IMR-90 (cell line): ENCODE results near the gene MBOAT2. TPM values are rescaled to one million over a fixed set of nuclear protein-coding genes. Genes with fewer than 3 reads are reported as not detected.

Experiments used
- ATAC-seq: fragments of 200-7000 bp; cut with Tn5 transposase; 2 replicates; pipeline ENCODE4 v1.9.1; 2020; ENCODE audit warnings: low read depth, mild to moderate bottlenecking, moderate library complexity
- BruUV-seq: library from RNA; stranded (reverse); fragments of 400-500 nt; replicated peaks from 2 replicates; lab custom pipeline; 2021; lab: Mats Ljungman, UMichigan
- CTCF ChIA-PET: fragments of 300-600 bp; formaldehyde crosslinking; extraction: SDS; loops from one replicate; lab custom pipeline; 2021; ENCODE audit warnings: antibody characterized with exemption; lab: Yijun Ruan, JAX
- POLR2A ChIA-PET: fragments of 300-600 bp; sonication (Branson Sonifier 250); formaldehyde crosslinking; loops from one replicate; lab custom pipeline; 2022; ENCODE audit warnings: antibody characterized with exemption; ENCODE audit not compliant: unreplicated experiment; lab: Charles Lee
- DNase-seq: peaks from one replicate; pipeline ENCODE4 v3.0.0; 2013
- H2AFZ ChIP-seq: replicated peaks from 2 replicates; pipeline ENCODE3; 2013; ENCODE audit warnings: low read length, mild to moderate bottlenecking; ENCODE audit not compliant: poor library complexity
- H2AK5ac ChIP-seq: 2 replicates; pipeline ENCODE4 v1.6.1; 2013; ENCODE audit warnings: low read depth, low read length, inconsistent platforms
- H2AK9ac ChIP-seq: replicated peaks from 2 replicates; pipeline ENCODE3; 2013; ENCODE audit warnings: mild to moderate bottlenecking, low read depth, low read length, moderate library complexity; ENCODE audit not compliant: poor library complexity
- H2BK120ac ChIP-seq: 2 replicates; pipeline ENCODE4 v1.6.1; 2013; ENCODE audit warnings: low read depth, low read length, inconsistent platforms
- H2BK15ac ChIP-seq: 3 replicates; pipeline ENCODE4 v1.6.1; 2013; ENCODE audit warnings: low read depth, low read length, inconsistent platforms
- H2BK20ac ChIP-seq: 2 replicates; pipeline ENCODE4 v1.6.1; 2013; ENCODE audit warnings: low read depth, mild to moderate bottlenecking, inconsistent platforms, low read length, moderate library complexity
- H2BK5ac ChIP-seq: 2 replicates; pipeline ENCODE4 v1.6.1; 2013; ENCODE audit warnings: mild to moderate bottlenecking, low read depth, low read length, inconsistent platforms; ENCODE audit not compliant: poor library complexity, severe bottlenecking
- H3K14ac ChIP-seq: replicated peaks from 2 replicates; pipeline ENCODE4 v1.6.1; 2013; ENCODE audit warnings: low read depth, low read length, inconsistent platforms
- H3K18ac ChIP-seq: 2 replicates; pipeline ENCODE4 v1.6.1; 2013; ENCODE audit warnings: low read depth, low read length, control low read depth
- H3K23ac ChIP-seq: 2 replicates; pipeline ENCODE4 v1.6.1; 2013; ENCODE audit warnings: low read depth, low read length, inconsistent platforms
- H3K27ac ChIP-seq: 2 replicates; pipeline ENCODE4 v1.5.1; 2013; ENCODE audit warnings: mild to moderate bottlenecking, control low read depth, low read length; ENCODE audit not compliant: insufficient read depth
- H3K27me3 ChIP-seq: 2 replicates; pipeline ENCODE4 v1.6.1; 2013; ENCODE audit warnings: low read length; ENCODE audit not compliant: control insufficient read depth, insufficient read depth
- H3K36me3 ChIP-seq: 2 replicates; pipeline ENCODE4 v1.6.1; 2013; ENCODE audit warnings: low read length, mixed read lengths; ENCODE audit not compliant: control insufficient read depth, insufficient read depth
- H3K4ac ChIP-seq: 2 replicates; pipeline ENCODE4 v1.6.1; 2013; ENCODE audit warnings: low read depth, low read length, inconsistent platforms
- H3K4me1 ChIP-seq: 2 replicates; pipeline ENCODE4 v1.6.1; 2013; ENCODE audit warnings: low read length, mixed read lengths; ENCODE audit not compliant: control insufficient read depth, insufficient read depth
- H3K4me2 ChIP-seq: 2 replicates; pipeline ENCODE4 v1.6.1; 2013; ENCODE audit warnings: low read depth, mild to moderate bottlenecking, control low read depth, low read length, moderate library complexity
- H3K4me3 ChIP-seq: 2 replicates; pipeline ENCODE4 v1.5.1; 2013; ENCODE audit warnings: low read depth, mild to moderate bottlenecking, control low read depth, low read length, moderate library complexity; ENCODE audit not compliant: insufficient read depth
- H3K56ac ChIP-seq: 2 replicates; pipeline ENCODE4 v1.6.1; 2013; ENCODE audit warnings: low read length, inconsistent platforms; ENCODE audit not compliant: insufficient read depth; ENCODE audit errors: extremely low read depth
- H3K79me1 ChIP-seq, 2 experiments: 2 replicates each; pipeline ENCODE4 v1.6.1; 2013; ENCODE audit warnings: low read length in 2 of 2, inconsistent platforms in 1 of 2, low read depth in 1 of 2
- H3K9ac ChIP-seq: 2 replicates; pipeline ENCODE4 v1.6.1; 2013; ENCODE audit warnings: low read depth, low read length, control low read depth
- H3K9me1 ChIP-seq: 2 replicates; pipeline ENCODE4 v1.6.1; 2013; ENCODE audit warnings: low read length, inconsistent platforms; ENCODE audit not compliant: insufficient read depth
- H3K9me3 ChIP-seq: 2 replicates; pipeline ENCODE4 v1.6.1; 2013; ENCODE audit warnings: low read length; ENCODE audit not compliant: control insufficient read depth, insufficient read depth
- H4K20me1 ChIP-seq: 2 replicates; pipeline ENCODE4 v1.6.1; 2013; ENCODE audit warnings: low read length, inconsistent platforms; ENCODE audit not compliant: insufficient read depth
- H4K5ac ChIP-seq: 2 replicates; pipeline ENCODE4 v1.6.1; 2013; ENCODE audit warnings: mild to moderate bottlenecking, low read depth, low read length, control low read depth
- H4K8ac ChIP-seq, 2 experiments: 2 replicates each; pipeline ENCODE4 v1.6.1; 2013; ENCODE audit warnings: low read depth in 2 of 2, low read length in 2 of 2, control low read depth in 1 of 2, inconsistent platforms in 1 of 2
- H4K91ac ChIP-seq: 2 replicates; pipeline ENCODE4 v1.6.1; 2013; ENCODE audit warnings: low read depth, low read length, inconsistent platforms; ENCODE audit not compliant: insufficient read depth
- BHLHE40 ChIP-seq: fragments of 150-350 bp; IDR thresholded peaks from 2 replicates; pipeline ENCODE4 v1.6.1; 2016; ENCODE audit warnings: mild to moderate bottlenecking, low read depth, low read length
- FOS ChIP-seq: fragments of 150-350 bp; IDR thresholded peaks from 2 replicates; pipeline ENCODE4 v1.6.1; 2016; ENCODE audit warnings: low read depth, low read length
- MAFK ChIP-seq: IDR thresholded peaks from 2 replicates; pipeline ENCODE4 v1.6.1; 2012; ENCODE audit warnings: low read depth, low read length, improper control_type of control experiment
- MAZ ChIP-seq: IDR thresholded peaks from 2 replicates; pipeline ENCODE4 v1.6.1; 2012; ENCODE audit warnings: low read depth, mild to moderate bottlenecking, low read length, improper control_type of control experiment, moderate library complexity, borderline replicate concordance
- MXI1 ChIP-seq: IDR thresholded peaks from 2 replicates; pipeline ENCODE4 v1.6.1; 2012; ENCODE audit warnings: low read depth, mild to moderate bottlenecking, low read length, moderate library complexity, borderline replicate concordance
- NFE2L2 ChIP-seq: fragments of 150-350 bp; IDR thresholded peaks from 2 replicates; pipeline ENCODE4 v1.6.1; 2016; ENCODE audit warnings: low read depth, mild to moderate bottlenecking, low read length
- POLR2A ChIP-seq: IDR thresholded peaks from 2 replicates; pipeline ENCODE4 v1.6.1; 2012; ENCODE audit warnings: mild to moderate bottlenecking, low read depth, low read length
- RAD21 ChIP-seq: IDR thresholded peaks from 2 replicates; pipeline ENCODE4 v1.6.1; 2012; ENCODE audit warnings: low read length, improper control_type of control experiment
- RFX5 ChIP-seq: IDR thresholded peaks from 2 replicates; pipeline ENCODE4 v1.8.0; 2012; ENCODE audit warnings: low read depth, mild to moderate bottlenecking, low read length, moderate library complexity
- SMC3 ChIP-seq: fragments of 150-350 bp; IDR thresholded peaks from 2 replicates; pipeline ENCODE4 v1.6.1; 2016; ENCODE audit warnings: low read depth, mild to moderate bottlenecking, antibody characterized with exemption, low read length, moderate library complexity
- USF2 ChIP-seq: fragments of 150-350 bp; IDR thresholded peaks from 2 replicates; pipeline ENCODE4 v1.6.1; 2017; ENCODE audit warnings: mild to moderate bottlenecking, antibody characterized with exemption, low read length, low read depth
- WGBS, 2 experiments: methylation state at CpG; one replicate each; pipeline versions ENCODE4 v1.1.5 to v1.1.7; 2013; ENCODE audit warnings: missing lambda C conversion rate in 2 of 2; ENCODE audit not compliant: insufficient read length in 1 of 2; ENCODE audit errors: extremely low coverage in 2 of 2; 5-methylcytosine and 5-hydroxymethylcytosine counted together
- dilution Hi-C: fragments of 300-500 bp; cut with HindIII; formaldehyde crosslinking; loops from one replicate; pipeline ENCODE4 v1.14.3; 2018; ENCODE audit warnings: low sequenced_read_pairs; ENCODE audit not compliant: unreplicated experiment
- in situ Hi-C: fragments of 300-500 bp; cut with MboI; formaldehyde crosslinking; loops from 3 replicates; pipeline ENCODE4 v1.14.3; 2019; ENCODE audit warnings: low sequenced_read_pairs, inconsistent platforms, mixed read lengths
- intact Hi-C: fragments of 100-400 bp; cut with micrococcal nuclease; formaldehyde crosslinking; loops from 2 replicates; pipeline ENCODE4 v1.10.0; 2022
- polyA plus RNA-seq, 3 experiments: library from polyadenylated mRNA; depleted of rRNA; stranded (reverse); fragments of >200 nt; gene quantifications; 2 replicates each; pipeline ENCODE4 v1.2.3, GENCODE V29; 2012; ENCODE audit warnings: low replicate concordance in 1 of 3
- total RNA-seq: library from RNA; depleted of rRNA; stranded (reverse); fragments of >200 nt; gene quantifications from 2 replicates; pipeline ENCODE4 v1.2.3, GENCODE V29; 2012
- TF ChIP-seq, protein P1 (sequence below): conservative IDR thresholded peaks from 2 replicates; pipeline ENCODE4 v1.5.1; 2012; ENCODE audit warnings: mild to moderate bottlenecking, low read depth, low read length, improper control_type of control experiment

Gene MBOAT2
- total and polyA plus RNA-seq, 2 of the 4 experiments (the other 2 are of a cell fraction): 33.9 to 102 TPM

DNA sequence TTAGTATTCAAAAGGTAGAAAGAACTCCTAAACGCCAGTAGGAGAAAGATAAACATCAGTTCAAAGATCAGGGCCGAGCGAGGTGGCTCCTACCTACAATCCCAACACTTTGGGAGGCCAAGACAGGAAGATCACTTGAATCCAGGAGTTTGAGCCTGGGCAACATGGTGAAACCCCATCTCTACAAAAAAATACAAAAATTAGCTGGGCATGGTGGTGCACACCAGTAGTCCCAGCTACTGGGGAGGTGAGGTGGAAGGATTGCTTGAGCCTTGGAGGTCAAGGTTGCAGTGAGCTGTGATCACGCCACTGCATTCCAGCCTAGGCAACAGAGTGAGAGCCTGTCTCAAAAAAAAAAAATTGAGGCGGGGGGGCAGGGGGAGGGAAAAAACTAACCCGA is 40.6 kb downstream of the MBOAT2 start:
- Histone ChIP-seq H2BK20ac (no peak overlapping the region), H3K4ac (no peak overlapping the region), H3K4me3 (no peak overlapping the region), H3K27ac (no peak overlapping the region), H3K9ac (no peak overlapping the region), H3K79me1 (peaks cover 26 to 41% of the 10 kb centered on the region in 2 experiments), H2AK5ac (no peak overlapping the region), H3K9me1 (peaks cover 2% of the 10 kb centered on the region; the same call in 1 of the 2 replicates), H2BK5ac (no peak overlapping the region), H3K9me3 (no peaks in the 10 kb centered on the region), H3K36me3 (no peaks in the 10 kb centered on the region), H2BK15ac (no peak overlapping the region), H4K20me1 (peaks cover 3% of the 10 kb centered on the region; the same call in 1 of the 2 replicates), H3K23ac (no peak overlapping the region), H4K8ac (no peak overlapping the region), H3K4me1 (no peaks in the 10 kb centered on the region), H3K4me2 (no peak overlapping the region), H4K5ac (no peak overlapping the region), H3K27me3 (no peaks in the 10 kb centered on the region), H3K14ac (no peak overlapping the region), H4K91ac (no peak overlapping the region), H3K56ac (no peak overlapping the region), H2AK9ac (no peak overlapping the region), H2BK120ac (no peak overlapping the region), H2AFZ (no peak overlapping the region), H3K18ac (no peak overlapping the region)
- intact Hi-C loops (no loop called here), in situ Hi-C loops (no loop called here), dilution Hi-C loops (no loop called here)
- CTCF ChIA-PET: interaction anchor here (0.9 kb wide), 1 partner anchor 20 kb away, joined by 4 read pairs; no protein-coding TSS in a partner anchor
- TF ChIP-seq RAD21 (no peak), BHLHE40 (no peak), POLR2A (no peak), MAZ (no peak), SMC3 (no peak), MAFK (no peak), RFX5 (no peak), FOS (no peak), USF2 (no peak), NFE2L2 (no peak), MXI1 (no peak)
- TF ChIP-seq, protein P1, sequence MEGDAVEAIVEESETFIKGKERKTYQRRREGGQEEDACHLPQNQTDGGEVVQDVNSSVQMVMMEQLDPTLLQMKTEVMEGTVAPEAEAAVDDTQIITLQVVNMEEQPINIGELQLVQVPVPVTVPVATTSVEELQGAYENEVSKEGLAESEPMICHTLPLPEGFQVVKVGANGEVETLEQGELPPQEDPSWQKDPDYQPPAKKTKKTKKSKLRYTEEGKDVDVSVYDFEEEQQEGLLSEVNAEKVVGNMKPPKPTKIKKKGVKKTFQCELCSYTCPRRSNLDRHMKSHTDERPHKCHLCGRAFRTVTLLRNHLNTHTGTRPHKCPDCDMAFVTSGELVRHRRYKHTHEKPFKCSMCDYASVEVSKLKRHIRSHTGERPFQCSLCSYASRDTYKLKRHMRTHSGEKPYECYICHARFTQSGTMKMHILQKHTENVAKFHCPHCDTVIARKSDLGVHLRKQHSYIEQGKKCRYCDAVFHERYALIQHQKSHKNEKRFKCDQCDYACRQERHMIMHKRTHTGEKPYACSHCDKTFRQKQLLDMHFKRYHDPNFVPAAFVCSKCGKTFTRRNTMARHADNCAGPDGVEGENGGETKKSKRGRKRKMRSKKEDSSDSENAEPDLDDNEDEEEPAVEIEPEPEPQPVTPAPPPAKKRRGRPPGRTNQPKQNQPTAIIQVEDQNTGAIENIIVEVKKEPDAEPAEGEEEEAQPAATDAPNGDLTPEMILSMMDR: no peak
- ATAC-seq (no peak), DNase-seq (no peak)
- no CpG with 5 or more reads among the region's 6 CpGs for WGBS, 2 experiments
- POLR2A ChIA-PET: interaction anchor here (0.7 kb wide), 1 partner anchor 273 kb away, joined by 8 read pairs; no protein-coding TSS in a partner anchor
- BruUV-seq: no TSS peak
